Caco-2 (cell line): ENCODE data around the gene FRMD4A. TPM values are rescaled to one million over a fixed set of nuclear protein-coding genes. Genes with fewer than 3 reads are reported as not detected.

Experiments used
- BruUV-seq: library from RNA; stranded (reverse); fragments of 400-500 nt; replicated peaks from 2 replicates; lab custom pipeline; 2021; lab: Mats Ljungman, UMichigan
- CTCF ChIA-PET: fragments of 300-600 bp; sonication (Branson Sonifier 250); formaldehyde crosslinking; loops from one replicate; lab custom pipeline; 2022; ENCODE audit warnings: antibody characterized with exemption; lab: Charles Lee
- POLR2A ChIA-PET: fragments of 300-600 bp; sonication (Branson Sonifier 250); formaldehyde crosslinking; loops from one replicate; lab custom pipeline; 2022; ENCODE audit warnings: antibody characterized with exemption; lab: Charles Lee
- DNase-seq, 2 experiments: peaks; one replicate each; pipeline versions ENCODE4 v3.0.0 to v3.0.0-alpha.2; 2020 to 2022
- H3K27me3 ChIP-seq: replicated peaks from 2 replicates; pipeline ENCODE4 v1.6.0; 2011; ENCODE audit warnings: low read length; ENCODE audit not compliant: control insufficient read depth, insufficient read depth
- H3K36me3 ChIP-seq: 2 replicates; pipeline ENCODE4 v1.5.1; 2011; ENCODE audit warnings: low read length; ENCODE audit not compliant: control insufficient read depth, insufficient read depth
- H3K4me1 ChIP-seq: fragments of 250-450 bp; sonication (Bioruptor Pico); 2 replicates; pipeline ENCODE4 v1.5.1; 2020; ENCODE audit warnings: mild to moderate bottlenecking
- H3K4me3 ChIP-seq: 2 replicates; pipeline ENCODE4 v1.5.1; 2011; ENCODE audit warnings: low read depth, mild to moderate bottlenecking, control low read depth, low read length
- H3K9me3 ChIP-seq: fragments of 250-450 bp; sonication (Bioruptor Pico); 2 replicates; pipeline ENCODE4 v1.5.1; 2020; ENCODE audit warnings: mild to moderate bottlenecking, moderate library complexity
- H3K27ac Mint-ChIP-seq: one replicate; pipeline ENCODE4 v1.8.0; 2022; ENCODE audit warnings: mixed read lengths; ENCODE audit not compliant: unreplicated experiment
- H3K27me3 Mint-ChIP-seq: one replicate; pipeline ENCODE4 v1.8.0; 2022; ENCODE audit warnings: mixed read lengths; ENCODE audit not compliant: insufficient read depth, unreplicated experiment
- H3K36me3 Mint-ChIP-seq: one replicate; pipeline ENCODE4 v1.8.0; 2022; ENCODE audit warnings: mild to moderate bottlenecking, mixed read lengths; ENCODE audit not compliant: insufficient read depth, unreplicated experiment
- H3K4me1 Mint-ChIP-seq: one replicate; pipeline ENCODE4 v1.8.0; 2022; ENCODE audit warnings: low read depth, mixed read lengths; ENCODE audit not compliant: unreplicated experiment
- H3K4me3 Mint-ChIP-seq: one replicate; pipeline ENCODE4 v1.8.0; 2022; ENCODE audit warnings: mild to moderate bottlenecking, moderate library complexity, mixed read lengths; ENCODE audit not compliant: unreplicated experiment
- H3K9me3 Mint-ChIP-seq: one replicate; pipeline ENCODE4 v1.8.0; 2022; ENCODE audit warnings: mixed read lengths; ENCODE audit not compliant: unreplicated experiment
- intact Hi-C: fragments of 100-400 bp; cut with micrococcal nuclease; formaldehyde crosslinking; loops from one replicate; pipeline ENCODE4 v1.10.0; 2022; ENCODE audit not compliant: unreplicated experiment
- total RNA-seq: library from RNA; stranded (reverse); gene quantifications from 2 replicates; pipeline ENCODE4 v1.2.3, GENCODE V29; 2022
- TF ChIP-seq, protein P1 (sequence below), 2 experiments: fragments of 200-600 bp in 1 of 2; IDR thresholded peaks; 1 replicate in 1 of 2; 2 replicates in 1 of 2; pipeline versions ENCODE4 v1.5.1 to v1.8.0; 2011 to 2022; ENCODE audit warnings: antibody characterized with exemption in 1 of 2, control low read depth in 1 of 2, inconsistent platforms in 1 of 2, low read depth in 1 of 2, low read length in 1 of 2, mild to moderate bottlenecking in 1 of 2, moderate library complexity in 1 of 2; ENCODE audit not compliant: insufficient read depth in 1 of 2, severe bottlenecking in 1 of 2, unreplicated experiment in 1 of 2

Gene FRMD4A
- total RNA-seq, 1 experiment from 2014 or later, result 52.1 TPM

DNA sequence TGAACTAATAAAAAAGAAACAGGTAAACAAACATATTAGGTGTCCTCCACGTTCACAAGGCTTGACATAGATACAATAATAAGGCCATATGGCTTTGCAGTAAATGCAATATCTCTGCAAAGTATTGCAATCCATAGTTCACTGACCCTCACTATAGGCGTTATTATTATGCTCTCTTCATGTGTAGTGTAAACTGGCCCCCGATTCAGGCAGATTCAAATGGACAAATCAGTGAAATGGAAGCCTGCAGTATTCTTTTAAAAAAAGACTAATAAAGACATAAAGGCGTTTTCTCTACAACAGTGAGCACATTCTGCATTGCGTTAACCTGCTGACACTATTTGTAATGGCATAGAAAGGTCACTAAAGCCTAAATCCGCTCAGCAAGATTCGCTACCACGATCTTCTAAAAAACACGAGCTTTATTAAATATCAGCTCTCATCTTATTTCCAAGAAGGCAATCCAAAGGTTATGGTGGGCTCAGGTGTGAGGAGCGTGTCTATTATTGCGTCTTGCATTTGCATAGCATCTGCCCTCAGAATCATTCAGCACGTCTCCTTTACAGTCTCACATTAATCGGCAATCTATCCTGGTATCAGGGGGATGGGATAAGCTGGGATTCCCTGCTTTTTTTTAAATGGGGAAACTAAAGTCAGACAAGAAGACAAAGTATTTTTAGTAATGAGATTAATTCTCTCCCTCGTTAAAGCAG, 36.2 kb downstream of the FRMD4A start:
- DNase-seq, result no peak
- ChIA-PET CTCF (no interaction called here), POLR2A (no interaction called here)
- Mint-ChIP-seq H3K36me3 (no peaks in the 10 kb centered on the region), H3K4me3 (no peak overlapping the region), H3K9me3 (peaks cover 37% of the 10 kb centered on the region), H3K27me3 (no peaks in the 10 kb centered on the region), H3K27ac (no peak overlapping the region), H3K4me1 (peaks cover 25% of the 10 kb centered on the region)
- intact Hi-C loops, result no loop called here
- Histone ChIP-seq H3K36me3 (no peaks in the 10 kb centered on the region), H3K27me3 (no peaks in the 10 kb centered on the region), H3K9me3 (peaks cover 20% of the 10 kb centered on the region), H3K4me3 (no peak overlapping the region), H3K4me1 (peaks cover 26% of the 10 kb centered on the region)
- TF ChIP-seq, protein P1, sequence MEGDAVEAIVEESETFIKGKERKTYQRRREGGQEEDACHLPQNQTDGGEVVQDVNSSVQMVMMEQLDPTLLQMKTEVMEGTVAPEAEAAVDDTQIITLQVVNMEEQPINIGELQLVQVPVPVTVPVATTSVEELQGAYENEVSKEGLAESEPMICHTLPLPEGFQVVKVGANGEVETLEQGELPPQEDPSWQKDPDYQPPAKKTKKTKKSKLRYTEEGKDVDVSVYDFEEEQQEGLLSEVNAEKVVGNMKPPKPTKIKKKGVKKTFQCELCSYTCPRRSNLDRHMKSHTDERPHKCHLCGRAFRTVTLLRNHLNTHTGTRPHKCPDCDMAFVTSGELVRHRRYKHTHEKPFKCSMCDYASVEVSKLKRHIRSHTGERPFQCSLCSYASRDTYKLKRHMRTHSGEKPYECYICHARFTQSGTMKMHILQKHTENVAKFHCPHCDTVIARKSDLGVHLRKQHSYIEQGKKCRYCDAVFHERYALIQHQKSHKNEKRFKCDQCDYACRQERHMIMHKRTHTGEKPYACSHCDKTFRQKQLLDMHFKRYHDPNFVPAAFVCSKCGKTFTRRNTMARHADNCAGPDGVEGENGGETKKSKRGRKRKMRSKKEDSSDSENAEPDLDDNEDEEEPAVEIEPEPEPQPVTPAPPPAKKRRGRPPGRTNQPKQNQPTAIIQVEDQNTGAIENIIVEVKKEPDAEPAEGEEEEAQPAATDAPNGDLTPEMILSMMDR (IDR thresholded peaks at IDR 0.05; ENCODE audit: insufficient read depth in 1 of 2, low read depth in 1 of 2, low read length in 1 of 2, severe bottlenecking in 1 of 2, unreplicated experiment in 1 of 2), result no peak
- BruUV-seq, result no TSS peak

DNA sequence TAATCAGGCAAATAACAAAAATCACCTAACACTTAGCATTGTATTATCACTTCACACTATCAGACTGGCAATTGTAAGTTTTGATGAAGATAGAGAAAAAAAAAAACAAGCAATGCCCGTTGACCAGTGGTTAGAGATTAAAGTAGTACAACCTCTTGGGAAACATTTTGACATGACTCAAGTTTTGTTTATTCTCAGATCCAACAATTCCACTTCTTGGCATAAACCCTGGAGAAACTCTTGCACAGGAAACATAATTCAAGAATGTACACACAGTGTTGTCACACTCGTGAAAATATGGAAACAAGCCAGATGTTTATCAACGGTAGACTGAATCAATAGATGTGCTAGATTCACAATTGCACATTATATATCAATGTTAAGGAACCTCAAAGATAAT, 37.2 kb downstream of the FRMD4A start:
- Mint-ChIP-seq H3K27ac (no peak overlapping the region), H3K4me3 (no peak overlapping the region), H3K4me1 (peaks cover 25% of the 10 kb centered on the region), H3K9me3 (peaks cover 37% of the 10 kb centered on the region), H3K27me3 (no peaks in the 10 kb centered on the region), H3K36me3 (no peaks in the 10 kb centered on the region)
- Histone ChIP-seq H3K27me3 (no peaks in the 10 kb centered on the region), H3K4me3 (no peak overlapping the region), H3K4me1 (peaks cover 26% of the 10 kb centered on the region), H3K36me3 (no peaks in the 10 kb centered on the region), H3K9me3 (peaks cover 26% of the 10 kb centered on the region)
- ChIA-PET POLR2A (no interaction called here), CTCF (no interaction called here)
- BruUV-seq, result no TSS peak
- TF ChIP-seq, protein P1 (IDR thresholded peaks at IDR 0.05; ENCODE audit: insufficient read depth in 1 of 2, low read depth in 1 of 2, low read length in 1 of 2, severe bottlenecking in 1 of 2, unreplicated experiment in 1 of 2), result no peak
- intact Hi-C loops, result no loop called here
- DNase-seq, result no peak

- POLR2A ChIA-PET, result no interaction called here
- H3K4me1 ChIP-seq, result peaks cover 14% of the 10 kb centered on the region
- no peaks in the 10 kb centered on the region for H3K27me3 Mint-ChIP-seq
- intact Hi-C loops, result no loop called here
- CTCF ChIA-PET, result no interaction called here
- no peak overlapping the region for H3K27ac Mint-ChIP-seq
- no peaks in the 10 kb centered on the region for H3K36me3 Mint-ChIP-seq
- H3K4me1 Mint-ChIP-seq, result peaks cover 12% of the 10 kb centered on the region
- DNase-seq, result no peak
- no peak overlapping the region for H3K4me3 Mint-ChIP-seq
- H3K36me3 ChIP-seq, result no peaks in the 10 kb centered on the region
- BruUV-seq, result no TSS peak
- H3K27me3 ChIP-seq, result no peaks in the 10 kb centered on the region
- H3K9me3 ChIP-seq, result peaks cover 26% of the 10 kb centered on the region
- H3K9me3 Mint-ChIP-seq, result peaks cover 50% of the 10 kb centered on the region
- H3K4me3 ChIP-seq, result no peak overlapping the region
- TF ChIP-seq, protein P1 (IDR thresholded peaks at IDR 0.05; ENCODE audit: insufficient read depth in 1 of 2, low read depth in 1 of 2, low read length in 1 of 2, severe bottlenecking in 1 of 2, unreplicated experiment in 1 of 2), result no peak
These were observed 39.4 kb downstream of the FRMD4A start for GRCh38 chr10:14291296-14291695.
